ENCODE data around the gene TRAPPC4. TPM values are rescaled to one million over a fixed set of nuclear protein-coding genes. Genes with fewer than 3 reads are reported as not detected.

The TRAPPC4 gene
- total and polyA plus RNA-seq, 5 experiments from 2014 or later, result 73.0 to 109 (median 97.6) TPM

DNA sequence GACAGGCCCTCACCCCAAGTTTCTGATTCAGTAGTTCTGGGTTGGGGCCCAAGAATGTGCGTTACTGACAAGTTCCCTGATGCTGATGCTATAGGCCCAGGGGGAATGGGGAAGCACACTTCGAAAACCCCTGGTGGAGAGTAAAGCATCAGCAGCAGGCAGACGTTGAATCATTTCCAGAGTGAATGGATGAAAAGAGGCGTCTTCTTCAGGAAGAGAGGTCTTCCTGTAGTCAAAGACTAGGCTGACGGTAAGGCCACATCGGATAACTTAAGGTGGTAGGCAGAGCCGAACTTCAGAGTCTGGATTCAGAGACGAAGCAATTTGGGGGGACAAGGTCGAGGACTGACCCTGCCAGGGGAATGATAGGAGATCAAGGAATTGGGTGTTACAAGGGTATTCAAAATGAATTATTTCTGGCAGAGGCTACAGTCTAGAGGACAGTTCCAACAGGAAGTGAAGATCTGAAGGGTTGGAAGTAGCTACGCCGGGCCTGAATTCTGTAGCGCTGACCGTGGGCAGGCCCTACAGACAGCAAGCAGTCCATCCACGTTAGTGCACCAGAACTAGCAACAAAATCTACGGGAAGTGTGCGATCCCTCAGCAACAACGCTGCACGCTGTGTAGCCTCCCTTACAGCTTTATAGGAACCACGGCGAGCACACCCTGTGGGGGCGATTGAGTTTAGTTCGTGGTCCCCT lies 21.5 kb upstream of the TRAPPC4 start:
- DNase-seq (peak in 6 of 10 donors; percentile 9 to 30 (median 27)), ATAC-seq (peak; percentile 37 to 41)
- POLR2A ChIA-PET, result interaction anchor here (0.7 to 3.0 kb wide), 27 partner anchors 18 to 561 kb away, joined by 3 to 59 read pairs (median 4); partner anchors contain the start of genes C2CD2L, DDX6, DPAGT1 and FOXR1
- peak overlapping the region; percentile 88 to 99 (median 98) for H3K4me3 Mint-ChIP-seq
- H3K9me3 Mint-ChIP-seq, result no peaks in the 10 kb centered on the region
- no peaks in the 10 kb centered on the region for H3K27me3 Mint-ChIP-seq
- H3K4me1 Mint-ChIP-seq, result peaks cover 13 to 48% (median 45%) of the 10 kb centered on the region in 4 donors
- peaks cover 0 to 28% (median 8%) of the 10 kb centered on the region in 3 donors for H3K36me3 Mint-ChIP-seq
- H3K27ac Mint-ChIP-seq, result peak overlapping the region; percentile 89 to 99 (median 97)

DNA sequence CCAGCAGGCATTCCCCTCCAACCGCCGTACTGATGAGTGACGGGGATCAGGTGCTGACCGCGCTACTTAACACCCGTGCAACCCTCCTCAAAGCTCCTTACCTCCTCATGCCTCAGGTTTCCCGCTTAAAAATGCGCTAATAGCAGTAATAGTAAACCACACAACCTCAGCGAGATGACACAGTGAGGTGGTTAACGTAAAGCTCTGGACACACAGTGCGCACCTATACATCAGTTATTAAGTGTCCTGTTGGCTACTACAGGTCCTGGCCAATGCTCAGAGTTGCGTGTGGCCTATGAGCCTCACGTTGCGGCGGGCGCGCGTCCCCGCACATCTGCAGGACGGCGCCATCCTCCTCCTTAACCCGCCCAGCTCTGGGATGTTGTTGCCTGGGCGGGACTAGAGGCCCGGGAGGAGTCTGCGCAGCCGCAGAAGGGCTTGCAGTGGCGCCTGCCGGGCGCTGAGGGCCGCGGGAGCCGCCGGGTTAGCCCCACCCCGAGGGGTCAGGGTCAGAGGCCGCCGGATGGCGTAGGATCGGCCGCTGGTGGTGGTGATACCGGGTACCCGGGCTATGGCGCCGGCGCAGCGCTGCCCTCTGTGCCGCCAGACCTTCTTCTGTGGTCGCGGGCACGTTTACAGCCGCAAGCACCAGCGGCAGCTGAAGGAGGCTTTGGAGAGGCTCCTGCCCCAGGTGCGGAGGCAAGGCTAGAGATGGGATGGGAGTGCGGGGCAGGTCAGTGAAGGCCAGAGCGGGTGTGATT lies 20.8 kb upstream of the TRAPPC4 start, which contains the start of gene CENATAC:
Gene CENATAC (plus strand): TSS at position 512 of the 761 bp plus-strand sequence. CDS start 60 bp downstream, at position 572.
- H3K27ac Mint-ChIP-seq, result peak within 1 kb of the TSS; percentile 89 to 99 (median 97)
- H3K27me3 Mint-ChIP-seq, result no peaks in the 10 kb centered on the region
- ATAC-seq (peak; percentile 93), DNase-seq (peak; percentile 90 to 96 (median 94))
- POLR2A ChIA-PET, result interaction anchor here (0.5 to 3.0 kb wide), 27 partner anchors 18 to 561 kb away, joined by 3 to 59 read pairs (median 4); partner anchors contain the start of genes DDX6, DPAGT1, FOXR1 and HINFP
- H3K9me3 Mint-ChIP-seq, result no peaks in the 10 kb centered on the region
- H3K36me3 Mint-ChIP-seq, result peaks cover 0 to 36% (median 8%) of the 10 kb centered on the region in 3 donors
- peaks cover 13 to 48% (median 45%) of the 10 kb centered on the region in 4 donors for H3K4me1 Mint-ChIP-seq
- peak within 1 kb of the TSS; percentile 88 to 99 (median 98) for H3K4me3 Mint-ChIP-seq

DNA sequence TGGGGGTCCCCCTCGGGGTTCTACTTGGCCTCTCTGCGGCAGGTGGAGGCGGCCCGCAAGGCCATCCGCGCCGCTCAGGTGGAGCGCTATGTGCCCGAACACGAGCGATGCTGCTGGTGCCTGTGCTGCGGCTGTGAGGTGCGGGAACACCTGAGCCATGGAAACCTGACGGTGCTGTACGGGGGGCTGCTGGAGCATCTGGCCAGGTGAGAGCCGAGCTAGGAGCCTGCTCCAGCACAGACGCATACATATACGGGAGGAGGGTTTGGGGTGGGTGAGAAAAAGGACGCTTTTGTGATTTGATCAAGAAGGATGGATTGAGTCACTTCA lies 20.2 kb upstream of the TRAPPC4 start:
- ATAC-seq (peak in 1 of 2 donors; percentile 39), DNase-seq (no peak)
- Mint-ChIP-seq H3K27me3 (no peaks in the 10 kb centered on the region), H3K9me3 (no peaks in the 10 kb centered on the region), H3K36me3 (peaks cover 0 to 41% (median 8%) of the 10 kb centered on the region in 3 donors), H3K4me3 (peak overlapping the region; percentile 88 to 99 (median 98)), H3K27ac (peak overlapping the region; percentile 89 to 99 (median 97)), H3K4me1 (peaks cover 13 to 48% (median 45%) of the 10 kb centered on the region in 4 donors)
- POLR2A ChIA-PET, result interaction anchor here (0.6 to 3.0 kb wide), 18 partner anchors 17 to 228 kb away, joined by 3 to 59 read pairs (median 5); partner anchors contain the start of genes DDX6, DPAGT1, HINFP and HMBS

DNA sequence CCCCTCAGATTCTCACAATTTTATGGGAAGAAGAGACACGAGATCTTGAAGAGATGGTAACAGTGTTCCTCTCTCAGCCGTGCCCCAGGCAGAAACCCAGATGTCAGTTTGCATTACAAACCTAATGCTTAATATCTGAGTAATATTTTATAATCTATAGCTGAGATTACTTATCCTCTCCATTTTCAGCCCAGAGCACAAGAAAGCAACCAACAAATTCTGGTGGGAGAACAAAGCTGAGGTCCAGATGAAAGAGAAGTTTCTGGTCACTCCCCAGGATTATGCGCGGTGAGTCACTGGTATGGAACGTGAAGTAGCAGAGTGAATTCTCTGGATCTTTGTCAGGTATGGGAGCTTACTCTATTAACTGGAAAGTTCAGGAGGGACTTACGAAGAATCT lies 19.7 kb upstream of the TRAPPC4 start:
- peaks cover 0 to 46% (median 8%) of the 10 kb centered on the region in 3 donors for H3K36me3 Mint-ChIP-seq
- no peak for DNase-seq
- no peaks in the 10 kb centered on the region for H3K27me3 Mint-ChIP-seq
- H3K27ac Mint-ChIP-seq, result peak overlapping the region; percentile 89 to 99 (median 97)
- H3K4me1 Mint-ChIP-seq, result peaks cover 11 to 49% (median 46%) of the 10 kb centered on the region in 4 donors
- peak overlapping the region; percentile 88 to 99 (median 98) for H3K4me3 Mint-ChIP-seq
- no peak for ATAC-seq
- POLR2A ChIA-PET, result interaction anchor here (0.6 to 3.0 kb wide), 8 partner anchors 17 to 229 kb away, joined by 3 to 59 read pairs (median 8); partner anchors contain the start of genes RPS25, SLC37A4 and TRAPPC4
- H3K9me3 Mint-ChIP-seq, result no peaks in the 10 kb centered on the region

DNA sequence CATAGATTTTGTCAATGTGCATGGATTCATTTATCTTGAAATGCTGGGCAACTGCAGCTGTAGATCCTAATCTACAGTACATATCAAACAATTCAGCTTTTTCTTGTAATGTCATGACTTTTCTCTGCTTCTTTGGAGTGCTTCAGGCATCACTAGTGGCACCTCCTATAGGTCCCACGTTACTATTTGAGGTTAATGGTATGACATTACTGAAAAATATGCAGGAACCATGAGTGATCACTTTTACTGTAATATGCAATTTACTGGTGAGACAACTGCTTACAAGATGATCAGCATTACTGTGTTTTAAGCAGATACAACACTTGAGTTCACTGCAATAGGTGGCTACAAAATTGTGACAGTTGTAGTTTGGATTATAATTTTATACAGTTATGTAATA lies 17.7 kb upstream of the TRAPPC4 start:
- POLR2A ChIA-PET, result interaction anchor here (1.1 kb wide), 1 partner anchor 17 kb away, joined by 7 read pairs; the partner anchor contains the start of genes RPS25 and TRAPPC4
- Mint-ChIP-seq H3K4me3 (peak overlapping the region in 4 of 10 donors; percentile 9 to 54 (median 50)), H3K27me3 (no peaks in the 10 kb centered on the region), H3K4me1 (peaks cover 11 to 49% (median 45%) of the 10 kb centered on the region in 4 donors), H3K9me3 (no peaks in the 10 kb centered on the region), H3K27ac (peak overlapping the region in 2 of 10 donors; percentile 22 to 44), H3K36me3 (peaks cover 0 to 66% (median 9%) of the 10 kb centered on the region in 3 donors)
- no peak for DNase-seq
- ATAC-seq, result no peak

DNA sequence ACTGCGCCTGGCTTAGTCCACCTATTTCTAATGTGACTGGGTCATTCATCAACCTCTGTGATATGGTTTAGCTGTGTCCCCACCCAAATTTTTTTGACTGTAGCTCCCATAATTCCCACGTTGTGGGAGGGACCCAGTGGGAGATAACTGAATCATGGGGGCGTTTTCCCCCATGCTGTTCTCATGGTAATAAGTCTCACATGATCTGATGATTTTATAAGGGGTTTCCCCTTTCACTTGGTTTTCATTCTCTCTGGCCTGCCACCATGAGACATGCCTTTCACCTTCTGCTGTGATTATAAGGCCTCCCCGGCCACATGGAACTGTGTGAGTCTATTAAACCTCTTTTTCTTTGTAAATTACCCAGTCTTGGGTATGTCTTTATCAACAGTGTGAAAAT lies 11.9 kb upstream of the TRAPPC4 start:
- ATAC-seq (no peak), DNase-seq (no peak)
- H3K9me3 Mint-ChIP-seq, result no peaks in the 10 kb centered on the region
- peak overlapping the region in 1 of 10 donors; percentile 22 for H3K27ac Mint-ChIP-seq
- no peak overlapping the region for H3K4me3 Mint-ChIP-seq
- H3K4me1 Mint-ChIP-seq, result peaks cover 0 to 4% (median 2%) of the 10 kb centered on the region in 4 donors
- no peaks in the 10 kb centered on the region for H3K27me3 Mint-ChIP-seq
- POLR2A ChIA-PET, result no interaction called here
- peaks cover 0 to 86% (median 7%) of the 10 kb centered on the region in 3 donors for H3K36me3 Mint-ChIP-seq

DNA sequence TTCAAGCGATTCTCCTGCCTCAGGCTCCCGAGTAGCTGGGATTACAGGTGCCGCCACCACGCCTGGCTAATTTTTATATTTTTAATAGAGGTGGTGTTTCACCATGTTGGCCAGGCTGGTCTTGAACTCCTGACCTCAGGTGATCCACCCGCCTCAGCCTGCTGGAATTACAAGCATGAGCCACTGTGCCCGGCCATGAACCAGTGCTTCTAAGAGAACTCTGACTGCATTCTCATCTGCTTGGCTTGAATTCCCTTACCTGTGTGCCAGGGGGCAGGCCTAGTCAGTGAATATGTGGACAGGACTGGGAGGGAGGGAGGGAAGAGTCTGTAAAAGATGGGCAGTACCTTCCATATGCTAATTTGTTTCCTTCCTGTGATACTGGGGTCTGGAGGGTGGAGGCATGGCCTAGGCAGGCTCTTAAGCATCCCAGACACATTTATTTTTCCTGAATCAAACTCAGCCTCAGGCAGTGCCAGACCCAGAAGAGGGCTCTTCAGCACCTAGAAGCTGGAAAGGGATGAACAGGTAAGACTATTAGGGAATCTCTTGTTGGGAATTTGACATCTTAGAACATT lies 7.0 kb upstream of the TRAPPC4 start:
- ATAC-seq (no peak), DNase-seq (no peak)
- peaks cover 11 to 27% (median 21%) of the 10 kb centered on the region in 4 donors for H3K4me1 Mint-ChIP-seq
- no peak overlapping the region for H3K4me3 Mint-ChIP-seq
- peaks cover 0 to 89% (median 24%) of the 10 kb centered on the region in 3 donors for H3K36me3 Mint-ChIP-seq
- peak overlapping the region in 3 of 10 donors; percentile 33 to 66 (median 40) for H3K27ac Mint-ChIP-seq
- H3K9me3 Mint-ChIP-seq, result no peaks in the 10 kb centered on the region
- POLR2A ChIA-PET, result no interaction called here
- no peaks in the 10 kb centered on the region for H3K27me3 Mint-ChIP-seq

DNA sequence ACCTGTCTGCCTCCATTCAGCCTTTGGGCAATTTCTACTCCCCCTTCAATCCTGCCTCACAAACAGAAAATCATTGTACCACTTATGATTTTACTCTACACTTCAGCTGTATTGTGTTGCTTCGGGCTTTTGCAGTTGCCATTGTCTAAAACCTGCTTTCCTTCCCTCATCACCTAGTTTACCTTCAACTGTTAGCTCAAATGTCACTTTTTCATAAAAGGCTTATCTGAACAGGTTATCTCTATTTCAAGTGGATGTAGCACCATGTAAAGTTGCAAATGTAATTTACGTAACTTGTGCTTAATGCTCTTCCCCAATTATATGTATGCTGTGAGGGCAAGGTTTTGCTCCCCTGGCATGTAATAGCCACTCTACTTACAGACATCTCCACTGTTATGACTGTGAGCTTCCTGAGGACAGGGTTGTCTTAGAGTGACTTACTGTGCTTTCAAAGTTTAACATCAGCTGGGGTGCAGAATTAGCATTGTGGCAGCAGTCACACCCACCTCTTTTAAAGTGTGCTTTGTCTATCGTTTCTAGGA lies 5.9 kb upstream of the TRAPPC4 start:
- Mint-ChIP-seq H3K36me3 (peaks cover 0 to 85% (median 23%) of the 10 kb centered on the region in 3 donors), H3K9me3 (no peaks in the 10 kb centered on the region), H3K4me3 (no peak overlapping the region), H3K4me1 (peaks cover 13 to 34% (median 30%) of the 10 kb centered on the region in 4 donors), H3K27ac (peak overlapping the region in 6 of 10 donors; percentile 34 to 83 (median 62)), H3K27me3 (no peaks in the 10 kb centered on the region)
- POLR2A ChIA-PET, result interaction anchor here (0.9 to 1.2 kb wide), 2 partner anchors 38 to 55 kb away, joined by 3 read pairs; partner anchors contain the start of gene VPS11
- ATAC-seq (no peak), DNase-seq (no peak)

DNA sequence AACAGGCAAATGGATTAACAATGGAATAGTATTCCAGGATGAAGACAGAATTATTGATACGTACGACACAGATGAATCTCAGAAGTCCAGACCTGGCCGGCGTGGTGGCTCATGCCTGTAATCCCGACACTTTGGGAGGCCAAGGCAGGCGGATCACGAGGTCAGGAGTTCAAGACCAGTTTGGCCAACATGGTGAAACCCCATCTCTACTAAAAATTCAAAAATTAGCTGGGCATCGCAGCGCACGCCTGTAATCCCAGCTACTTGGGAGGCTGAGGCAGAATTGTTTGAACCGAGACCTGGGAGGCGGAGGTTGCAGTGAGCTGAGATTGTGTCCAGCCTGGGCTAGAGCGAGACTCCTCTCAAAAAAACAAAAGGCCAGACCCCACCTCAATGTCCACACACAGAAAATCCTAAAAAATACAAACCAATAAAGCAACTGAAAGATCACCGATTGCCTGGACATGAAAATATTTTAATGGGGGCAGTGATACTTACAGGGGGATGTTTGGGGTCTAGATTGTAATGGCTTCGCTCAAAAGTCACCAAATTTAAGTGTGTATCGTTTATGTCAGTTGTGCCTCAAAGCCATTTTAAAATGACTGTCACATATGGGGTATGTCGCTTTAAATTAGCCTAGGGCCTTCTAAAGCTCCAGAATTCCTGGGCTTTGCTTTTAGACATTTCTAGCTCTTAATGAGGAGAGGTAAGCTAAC lies 4.2 kb upstream of the TRAPPC4 start:
- POLR2A ChIA-PET, result interaction anchor here (0.6 to 1.8 kb wide), 4 partner anchors 12 to 451 kb away, joined by 3 to 10 read pairs (median 6); partner anchors contain the start of gene CENATAC
- H3K4me3 Mint-ChIP-seq, result no peak overlapping the region

DNA sequence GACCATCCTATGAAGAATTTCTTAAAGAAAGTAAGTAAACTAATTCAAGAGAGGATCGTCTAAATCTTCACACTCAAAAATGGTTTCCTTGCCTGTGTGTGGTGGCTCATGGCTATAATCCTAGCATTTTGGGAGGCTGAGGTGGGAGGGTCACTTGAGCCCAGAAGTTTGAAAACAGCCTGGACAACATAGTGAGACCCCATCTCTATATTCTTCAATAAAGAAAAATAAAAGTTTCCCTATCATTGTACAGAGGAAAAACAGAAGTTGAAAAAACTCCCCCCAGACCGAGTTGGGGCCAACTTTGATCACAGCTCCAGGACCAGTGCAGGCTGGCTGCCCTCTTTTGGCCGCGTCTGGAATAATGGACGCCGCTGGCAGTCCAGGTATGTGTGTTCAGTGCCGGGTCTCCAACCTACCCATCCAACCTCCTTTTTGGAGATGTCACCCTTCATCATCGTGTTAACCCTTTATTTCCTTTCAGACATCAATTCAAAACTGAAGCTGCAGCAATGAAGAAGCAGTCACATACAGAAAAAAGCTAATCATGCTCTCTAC lies 3.4 kb upstream of the TRAPPC4 start:
- POLR2A ChIA-PET, result interaction anchor here (0.6 to 1.8 kb wide), 6 partner anchors 13 to 451 kb away, joined by 3 to 10 read pairs (median 4); partner anchors contain the start of gene CENATAC
- no peaks in the 10 kb centered on the region for H3K9me3 Mint-ChIP-seq
- H3K27me3 Mint-ChIP-seq, result no peaks in the 10 kb centered on the region
- DNase-seq, result peak in 1 of 10 donors; percentile 12
- peaks cover 20 to 53% (median 44%) of the 10 kb centered on the region in 4 donors for H3K4me1 Mint-ChIP-seq
- peak overlapping the region in 7 of 10 donors; percentile 16 to 97 (median 26) for H3K4me3 Mint-ChIP-seq
- H3K36me3 Mint-ChIP-seq, result peaks cover 0 to 71% (median 23%) of the 10 kb centered on the region in 3 donors
- H3K27ac Mint-ChIP-seq, result peak overlapping the region in 9 of 10 donors; percentile 13 to 98 (median 53)
- ATAC-seq, result no peak

More for the DNA sequence above, 4.2 kb upstream of the TRAPPC4 start:
- no peaks in the 10 kb centered on the region for H3K27me3 Mint-ChIP-seq
- peaks cover 18 to 46% (median 37%) of the 10 kb centered on the region in 4 donors for H3K4me1 Mint-ChIP-seq
- no peak for ATAC-seq
- H3K27ac Mint-ChIP-seq, result peak overlapping the region in 5 of 10 donors; percentile 5 to 61 (median 39)
- DNase-seq, result no peak
- peaks cover 0 to 76% (median 23%) of the 10 kb centered on the region in 3 donors for H3K36me3 Mint-ChIP-seq
- H3K9me3 Mint-ChIP-seq, result no peaks in the 10 kb centered on the region

Data from naive thymus-derived CD8-positive, alpha-beta T cell (primary cell).